MCF 10A (cell line): ENCODE data around the gene ZCCHC24. TPM values are rescaled to one million over a fixed set of nuclear protein-coding genes. Genes with fewer than 3 reads are reported as not detected.

ENCODE experiments used
- BruUV-seq: library from RNA; stranded (reverse); fragments of 400-500 nt; replicated peaks from 2 replicates; lab custom pipeline; 2021; lab: Mats Ljungman, UMichigan
- CTCF ChIA-PET: fragments of 300-600 bp; sonication (Branson Sonifier 250); formaldehyde crosslinking; extraction: SDS; loops from one replicate; lab custom pipeline; 2021; ENCODE audit warnings: antibody characterized with exemption, inconsistent platforms; lab: Yijun Ruan, JAX
- POLR2A ChIA-PET: fragments of 300-600, 350-650 bp; sonication (Branson Sonifier 250); formaldehyde crosslinking; extraction: SDS; loops from one replicate; lab custom pipeline; 2020; ENCODE audit warnings: antibody characterized with exemption, inconsistent platforms; lab: Yijun Ruan, JAX
- DNase-seq: peaks from one replicate; pipeline ENCODE4 v3.0.0-alpha.2; 2018; ENCODE audit not compliant: unreplicated experiment
- H3K27ac Mint-ChIP-seq: one replicate; pipeline ENCODE4 v1.8.0; 2022; ENCODE audit warnings: mild to moderate bottlenecking, low read depth, mixed read lengths; ENCODE audit not compliant: unreplicated experiment
- H3K27me3 Mint-ChIP-seq: one replicate; pipeline ENCODE4 v1.8.0; 2022; ENCODE audit warnings: mixed read lengths; ENCODE audit not compliant: insufficient read depth, unreplicated experiment
- H3K36me3 Mint-ChIP-seq: one replicate; pipeline ENCODE4 v1.8.0; 2022; ENCODE audit warnings: mild to moderate bottlenecking, moderate library complexity, mixed read lengths; ENCODE audit not compliant: insufficient read depth, unreplicated experiment
- H3K4me1 Mint-ChIP-seq: one replicate; pipeline ENCODE4 v1.8.0; 2022; ENCODE audit warnings: mixed read lengths; ENCODE audit not compliant: insufficient read depth, unreplicated experiment
- H3K4me3 Mint-ChIP-seq: one replicate; pipeline ENCODE4 v1.8.0; 2022; ENCODE audit warnings: mild to moderate bottlenecking, moderate library complexity, mixed read lengths; ENCODE audit not compliant: unreplicated experiment
- H3K9me3 Mint-ChIP-seq: one replicate; pipeline ENCODE4 v1.8.0; 2022; ENCODE audit warnings: mixed read lengths; ENCODE audit not compliant: unreplicated experiment
- CTCF ChIP-seq: fragments of 200-600 bp; IDR thresholded peaks from one replicate; pipeline ENCODE4 v1.8.0; 2022; ENCODE audit warnings: antibody characterized with exemption, mild to moderate bottlenecking; ENCODE audit not compliant: unreplicated experiment
- intact Hi-C: fragments of 100-400 bp; cut with micrococcal nuclease; formaldehyde crosslinking; loops from 2 replicates; pipeline ENCODE4 v1.14.1; 2022
- total RNA-seq: library from RNA; stranded (reverse); gene quantifications from 2 replicates; pipeline ENCODE4 v1.2.3, GENCODE V29; 2022

ZCCHC24 gene
- total RNA-seq, 1 experiment from 2014 or later, result 2.8 TPM

GRCh38 chr10:79381804-79382221 lies 63.6 kb downstream of the ZCCHC24 start:
- H3K27ac Mint-ChIP-seq, result no peak overlapping the region
- CTCF ChIA-PET, result no interaction called here
- no TSS peak for BruUV-seq
- POLR2A ChIA-PET, result interaction anchor here (0.6 kb wide), 1 partner anchor 16 kb away, joined by 4 read pairs; no protein-coding TSS in a partner anchor
- no peak overlapping the region for H3K4me3 Mint-ChIP-seq
- no peak for DNase-seq
- no peaks in the 10 kb centered on the region for H3K9me3 Mint-ChIP-seq
- H3K4me1 Mint-ChIP-seq, result no peaks in the 10 kb centered on the region
- TF ChIP-seq CTCF, result no peak
- H3K36me3 Mint-ChIP-seq, result peaks cover 7% of the 10 kb centered on the region
- H3K27me3 Mint-ChIP-seq, result no peaks in the 10 kb centered on the region
- intact Hi-C loops, result no loop called here

GRCh38 chr10:79380946-79381721 lies 64.3 kb downstream of the ZCCHC24 start:
- no peak for DNase-seq
- Mint-ChIP-seq H3K36me3 (peaks cover 7% of the 10 kb centered on the region), H3K27me3 (no peaks in the 10 kb centered on the region), H3K4me3 (no peak overlapping the region), H3K27ac (no peak overlapping the region), H3K4me1 (no peaks in the 10 kb centered on the region), H3K9me3 (no peaks in the 10 kb centered on the region)
- intact Hi-C loops, result no loop called here
- no peak for TF ChIP-seq CTCF
- no TSS peak for BruUV-seq
- ChIA-PET POLR2A (no interaction called here), CTCF (no interaction called here)

- ChIA-PET POLR2A (no interaction called here), CTCF (interaction anchor here (1.3 kb wide), 1 partner anchor 88 kb away, joined by 3 read pairs; no protein-coding TSS in a partner anchor)
- Mint-ChIP-seq H3K27me3 (no peaks in the 10 kb centered on the region), H3K4me3 (no peak overlapping the region), H3K9me3 (no peaks in the 10 kb centered on the region), H3K4me1 (no peaks in the 10 kb centered on the region), H3K27ac (no peak overlapping the region), H3K36me3 (peaks cover 7% of the 10 kb centered on the region)
- TF ChIP-seq CTCF, result no peak
- BruUV-seq, result no TSS peak
- intact Hi-C loops, result no loop called here
- DNase-seq, result peak; percentile 56
These were observed 65.1 kb downstream of the ZCCHC24 start for GRCh38 chr10:79380125-79380945.
